GM12874 (cell line): ENCODE results near the gene ARHGEF10L.

Source experiments
- TF ChIP-seq, protein P1 (sequence below): IDR thresholded peaks from 2 replicates; pipeline ENCODE4 v1.5.1; 2011; ENCODE audit warnings: low read depth, mild to moderate bottlenecking, control low read depth, low read length, moderate library complexity; ENCODE audit not compliant: insufficient read depth

Gene ARHGEF10L

GRCh38 chr1:17609529-17609928, 70.0 kb downstream of the ARHGEF10L start:
- TF ChIP-seq, protein P1, sequence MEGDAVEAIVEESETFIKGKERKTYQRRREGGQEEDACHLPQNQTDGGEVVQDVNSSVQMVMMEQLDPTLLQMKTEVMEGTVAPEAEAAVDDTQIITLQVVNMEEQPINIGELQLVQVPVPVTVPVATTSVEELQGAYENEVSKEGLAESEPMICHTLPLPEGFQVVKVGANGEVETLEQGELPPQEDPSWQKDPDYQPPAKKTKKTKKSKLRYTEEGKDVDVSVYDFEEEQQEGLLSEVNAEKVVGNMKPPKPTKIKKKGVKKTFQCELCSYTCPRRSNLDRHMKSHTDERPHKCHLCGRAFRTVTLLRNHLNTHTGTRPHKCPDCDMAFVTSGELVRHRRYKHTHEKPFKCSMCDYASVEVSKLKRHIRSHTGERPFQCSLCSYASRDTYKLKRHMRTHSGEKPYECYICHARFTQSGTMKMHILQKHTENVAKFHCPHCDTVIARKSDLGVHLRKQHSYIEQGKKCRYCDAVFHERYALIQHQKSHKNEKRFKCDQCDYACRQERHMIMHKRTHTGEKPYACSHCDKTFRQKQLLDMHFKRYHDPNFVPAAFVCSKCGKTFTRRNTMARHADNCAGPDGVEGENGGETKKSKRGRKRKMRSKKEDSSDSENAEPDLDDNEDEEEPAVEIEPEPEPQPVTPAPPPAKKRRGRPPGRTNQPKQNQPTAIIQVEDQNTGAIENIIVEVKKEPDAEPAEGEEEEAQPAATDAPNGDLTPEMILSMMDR, result no peak

- TF ChIP-seq, protein P1, result no peak
Measured at GRCh38 chr1:17610085-17610484, 70.6 kb downstream of the ARHGEF10L start.

DNA sequence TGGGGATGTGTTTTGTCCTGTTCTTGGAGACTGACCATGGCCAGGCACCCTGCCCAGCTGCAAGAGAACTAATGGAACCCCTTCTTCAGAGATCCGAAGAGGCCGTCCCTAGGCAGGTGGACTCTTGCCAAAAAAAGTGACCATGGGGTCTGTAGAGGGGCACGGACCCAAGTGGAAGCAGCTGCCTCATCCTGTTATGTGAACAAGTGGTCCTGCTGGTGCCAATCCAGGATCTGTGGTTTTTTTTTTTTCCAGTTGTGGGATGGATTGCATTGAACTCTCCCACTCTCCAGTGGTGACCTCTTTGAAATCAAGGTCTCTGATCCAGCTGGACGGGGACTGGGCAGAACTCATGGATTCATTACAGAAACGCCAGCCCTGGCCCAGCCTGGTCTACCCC, 71.2 kb downstream of the ARHGEF10L start:
- TF ChIP-seq, protein P1, result no peak

- TF ChIP-seq, protein P1, result no peak
Measured at GRCh38 chr1:17611991-17612390, 72.5 kb downstream of the ARHGEF10L start.

GRCh38 chr1:17612831-17613230, 73.3 kb downstream of the ARHGEF10L start:
- TF ChIP-seq, protein P1, result no peak

DNA sequence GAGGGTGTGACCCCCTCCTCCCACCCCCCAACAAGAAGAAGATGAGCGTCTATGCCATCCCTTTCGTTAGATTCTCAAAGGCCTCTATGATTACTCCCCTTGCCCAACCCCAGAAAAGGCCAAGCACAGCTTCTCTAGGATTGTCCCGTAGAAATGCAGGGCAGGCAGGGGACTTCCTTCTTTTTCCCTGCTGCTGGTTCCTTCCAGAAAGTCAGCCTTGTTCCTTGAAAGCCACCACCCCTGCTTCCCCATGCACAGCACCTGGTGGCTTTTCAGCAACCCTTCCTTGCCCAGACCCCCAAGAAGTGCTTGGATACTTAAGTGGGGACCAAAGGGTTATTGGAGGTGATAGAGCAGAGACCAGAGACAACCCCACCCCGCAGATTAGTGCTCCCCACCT, 75.1 kb downstream of the ARHGEF10L start:
- TF ChIP-seq, protein P1, result no peak

- TF ChIP-seq, protein P1, result no peak
Measured at GRCh38 chr1:17615157-17615556, 75.7 kb downstream of the ARHGEF10L start.

DNA sequence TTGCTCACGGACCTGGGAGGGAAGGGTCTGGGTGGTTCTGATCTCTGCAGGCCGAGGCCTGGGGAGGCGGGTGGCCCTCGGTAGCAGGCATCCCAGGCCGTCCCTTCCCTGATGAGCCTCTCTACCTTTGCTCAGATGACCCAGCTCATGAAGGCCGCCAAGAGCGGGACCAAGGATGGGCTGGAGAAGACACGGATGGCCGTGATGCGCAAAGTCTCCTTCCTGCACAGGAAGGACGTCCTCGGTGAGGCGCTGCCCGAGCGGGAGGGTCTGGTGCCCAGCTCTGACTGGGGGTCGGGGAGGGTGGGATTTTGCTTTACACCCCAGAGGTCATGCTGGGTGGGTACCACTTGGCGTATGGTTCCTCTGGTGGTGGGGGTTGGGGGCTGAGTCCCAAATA, 76.5 kb downstream of the ARHGEF10L start:
- TF ChIP-seq, protein P1, result no peak
